SU-DHL-6 (cell line): Measurements from ENCODE around the gene MBD4.

Experiments
- CTCF ChIP-seq: fragments of 200-600 bp; sonication (generic); IDR thresholded peaks from one replicate; pipeline ENCODE4 v1.5.1; 2017; ENCODE audit warnings: antibody characterized with exemption, mild to moderate bottlenecking, low read length, moderate library complexity; ENCODE audit not compliant: insufficient read depth, poor library complexity, severe bottlenecking
- EZH2phosphoT487 ChIP-seq: fragments of 200-600 bp; sonication (generic), shearing (Covaris generic); conservative IDR thresholded peaks from 2 replicates; pipeline ENCODE4 v1.6.1; 2018; ENCODE audit warnings: mild to moderate bottlenecking, antibody characterized with exemption, low read length, moderate library complexity, mixed read lengths

DNA sequence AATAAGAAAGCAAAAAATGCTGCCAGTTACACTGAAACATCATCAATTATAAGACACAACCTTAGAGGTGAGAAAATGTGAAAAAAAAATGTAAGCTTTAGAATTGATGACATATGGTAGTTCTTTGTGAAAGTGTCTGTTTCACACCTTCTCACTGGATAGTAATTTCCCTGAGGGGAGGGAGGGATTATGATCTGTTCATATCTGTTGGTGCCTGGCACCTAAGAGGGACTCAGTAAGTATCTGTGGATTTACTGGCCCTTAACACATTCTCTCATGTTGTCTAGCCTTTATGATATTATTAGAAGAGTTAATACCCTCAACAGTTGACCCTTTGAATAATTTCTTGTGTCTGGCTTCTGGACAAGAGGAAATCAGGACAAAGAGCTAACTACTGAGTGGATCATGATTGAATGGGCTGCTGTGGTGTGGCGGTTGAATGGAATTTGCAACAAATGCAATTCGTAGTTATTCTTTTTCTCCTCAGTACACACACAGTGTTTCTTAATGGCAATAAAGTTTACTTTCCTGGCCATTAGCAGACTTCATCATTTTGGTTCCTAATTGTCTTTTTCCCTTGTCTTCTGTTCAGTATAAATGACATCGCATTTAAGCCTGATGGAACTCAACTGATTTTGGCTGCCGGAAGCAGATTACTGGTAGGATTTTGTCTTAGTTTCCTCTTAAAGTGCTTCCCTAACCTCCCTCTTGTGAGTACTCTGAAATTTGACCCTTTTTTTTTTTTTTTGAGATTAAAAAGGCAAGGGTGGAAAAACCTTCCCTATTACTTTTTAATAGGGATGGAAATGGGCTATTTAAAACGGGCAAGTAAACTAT is 9.7 kb upstream of the MBD4 start:
- TF ChIP-seq CTCF (no peak), EZH2phosphoT487 (no peak)
